Measurements from ENCODE around the gene RIOK1. TPM values are rescaled to one million over a fixed set of nuclear protein-coding genes. Genes with fewer than 3 reads are reported as not detected.

RIOK1 gene
- total and polyA plus RNA-seq, 2 of the 8 experiments (the other 6 are each of a cell fraction or from before 2014, with no cell fraction given): 11.8 to 26.9 TPM

DNA sequence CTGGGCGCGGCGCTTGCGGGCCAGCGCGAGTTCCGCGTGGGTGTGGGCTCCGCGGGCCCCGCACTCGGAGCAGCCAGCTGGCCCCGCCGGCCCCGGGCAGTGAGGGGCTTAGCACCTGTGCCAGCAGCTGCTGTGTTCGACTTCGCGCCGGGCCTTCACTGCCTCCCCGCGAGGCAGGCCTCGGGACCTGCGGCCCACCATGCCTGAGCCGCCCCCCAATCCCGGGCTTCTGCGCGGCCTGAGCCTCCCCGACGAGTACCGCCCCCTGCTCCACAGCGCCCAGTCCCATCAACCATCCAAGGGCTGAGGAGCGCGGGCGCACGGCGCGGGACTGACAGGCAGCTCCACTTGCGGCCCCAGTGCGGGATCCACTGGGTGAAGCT is 36.2 kb downstream of the RIOK1 start:
- H2BK120ac ChIP-seq (replicated peaks; ENCODE audit: low read depth, low read length): no peak overlapping the region
- H3K4me3 ChIP-seq (ENCODE audit: extremely low read depth in 1 of 4, insufficient read depth in 2 of 4, low read depth in 3 of 4, low read length in 4 of 4): no peak overlapping the region
- no peak overlapping the region for H2BK5ac ChIP-seq (ENCODE audit: low read depth, low read length)
- H3K79me1 ChIP-seq (ENCODE audit: low read depth, low read length): no peaks in the 10 kb centered on the region
- no peak overlapping the region for H2AFZ ChIP-seq (ENCODE audit: low read length)
- H2BK20ac ChIP-seq (ENCODE audit: low read length): no peak overlapping the region
- no peak overlapping the region for H4K91ac ChIP-seq (replicated peaks; ENCODE audit: insufficient read length, low read length)
- no peaks in the 10 kb centered on the region for H4K20me1 ChIP-seq (replicated peaks in 1 of 2; ENCODE audit: control insufficient read depth in 1 of 2, insufficient read depth in 2 of 2, low read length in 2 of 2)
- no peak overlapping the region for H3K4me2 ChIP-seq (ENCODE audit: insufficient read depth in 1 of 2, low read depth in 2 of 2, low read length in 2 of 2)
- H3K23me2 ChIP-seq (ENCODE audit: low read depth, low read length): no peaks in the 10 kb centered on the region
- no peak overlapping the region for H3K56ac ChIP-seq (replicated peaks; ENCODE audit: insufficient read length, low read depth, low read length)
- no peak overlapping the region for H4K8ac ChIP-seq (ENCODE audit: extremely low read depth, insufficient read depth, low read length)
- H2AK5ac ChIP-seq (ENCODE audit: low read depth, low read length): no peak overlapping the region
- H3K14ac ChIP-seq (ENCODE audit: insufficient read length): no peak overlapping the region
- no peak overlapping the region for H3K9ac ChIP-seq (replicated peaks in 1 of 4; ENCODE audit: extremely low read depth in 1 of 4, low read depth in 3 of 4, low read length in 3 of 4)
- POLR2A ChIA-PET (ENCODE audit: partially characterized antibody): interaction anchor here (1.1 kb wide), 1 partner anchor 16 kb away, joined by 3 read pairs; no protein-coding TSS in a partner anchor
- H3K23ac ChIP-seq (ENCODE audit: insufficient read length): no peak overlapping the region
- no peaks in the 10 kb centered on the region for H3K79me2 ChIP-seq (ENCODE audit: control insufficient read depth in 1 of 2, insufficient read depth in 2 of 2, low read length in 2 of 2)
- H3K4ac ChIP-seq (replicated peaks; ENCODE audit: insufficient read length, low read depth, low read length): no peak overlapping the region
- no peak overlapping the region for H2BK15ac ChIP-seq (ENCODE audit: low read length)
- FAIRE-seq: no peak
- WGBS, 2 experiments (ENCODE audit: extremely low coverage in 1 of 2, insufficient coverage in 1 of 2, insufficient read length in 1 of 2, insufficient replicate concordance in 2 of 2, low coverage in 1 of 2, low lambda C conversion rate in 2 of 2, missing lambda C conversion rate in 1 of 2): 94% methylated on average over 33 of the region's 39 CpGs; no CpG with 5 or more reads in 1 of the 2 experiments
- peaks cover 0 to 5% (median 4%) of the 10 kb centered on the region in 4 experiments; a peak in 5 of 7 replicates for H3K4me1 ChIP-seq (replicated peaks in 1 of 4; ENCODE audit: control insufficient read depth in 3 of 4, insufficient read depth in 4 of 4, low read length in 3 of 4)
- H3K27me3 ChIP-seq (replicated peaks in 1 of 4; ENCODE audit: control insufficient read depth in 3 of 4, extremely low read depth in 1 of 4, insufficient read depth in 3 of 4, low read length in 3 of 4): no peaks in the 10 kb centered on the region
- no peak overlapping the region for H4K5ac ChIP-seq (ENCODE audit: insufficient read length, low read depth, low read length)
- DNase-seq (ENCODE audit: low read depth in 1 of 2, low spot score in 2 of 2): peak in 1 of 2 experiments; percentile 45
- CTCF ChIA-PET (ENCODE audit: partially characterized antibody): interaction anchor here (0.7 to 1.8 kb wide), 14 partner anchors 16 to 190 kb away, joined by 3 to 6 read pairs (median 4); no protein-coding TSS in a partner anchor
- no peaks in the 10 kb centered on the region for H3K36me3 ChIP-seq (ENCODE audit: control insufficient read depth in 2 of 4, insufficient read depth in 4 of 4, low read length in 3 of 4)
- no peak overlapping the region for H3K27ac ChIP-seq (ENCODE audit: low read depth, low read length)
- H3K18ac ChIP-seq (ENCODE audit: extremely low read depth, low read length): no peak overlapping the region
- H3K9me3 ChIP-seq (ENCODE audit: insufficient read depth in 2 of 2, low read depth in 1 of 2, low read length in 1 of 2): no peaks in the 10 kb centered on the region
- no peak overlapping the region for H2BK12ac ChIP-seq (ENCODE audit: low read depth, low read length)
- no peak for TF ChIP-seq RXRA (IDR thresholded peaks at IDR 0.05; ENCODE audit: insufficient read depth, low read depth, low read length)
- TF ChIP-seq POLR2AphosphoS5 (IDR thresholded peaks at IDR 0.05; ENCODE audit: low read depth, low read length): no peak
- no peak for TF ChIP-seq HDAC2 (IDR thresholded peaks at IDR 0.05; ENCODE audit: borderline replicate concordance in 1 of 2, low read depth in 2 of 2, low read length in 2 of 2)
- TF ChIP-seq TEAD4 (IDR thresholded peaks at IDR 0.05; ENCODE audit: low read depth, low read length): no peak

All from H1 (cell line).